Neural cell (in vitro differentiated cells): ENCODE measurements around the gene CD300C.

Source experiments
- EP300 ChIP-seq: fragments of 450-650 bp; conservative IDR thresholded peaks from 2 replicates; pipeline ENCODE4 v1.6.1; 2014; ENCODE audit warnings: antibody characterized with exemption, mild to moderate bottlenecking, moderate library complexity; ENCODE audit not compliant: poor library complexity, severe bottlenecking
- EZH2 ChIP-seq: fragments of 200-600, 300-800 bp; shearing (Covaris generic), sonication (generic); IDR thresholded peaks from 2 replicates; pipeline ENCODE4 v1.6.1; 2014; ENCODE audit warnings: antibody characterized with exemption, low read length, borderline replicate concordance, mild to moderate bottlenecking; ENCODE audit not compliant: insufficient read depth, poor library complexity, severe bottlenecking
- MXI1 ChIP-seq: fragments of 450-650 bp; conservative IDR thresholded peaks from 2 replicates; pipeline ENCODE4 v1.6.1; 2014; ENCODE audit warnings: antibody characterized with exemption, mild to moderate bottlenecking; ENCODE audit not compliant: poor library complexity, severe bottlenecking
- POLR2AphosphoS5 ChIP-seq: IDR thresholded peaks from 2 replicates; pipeline ENCODE4 v1.6.1; 2012
- REST ChIP-seq: IDR thresholded peaks from 2 replicates; pipeline ENCODE4 v1.6.1; 2012; ENCODE audit warnings: borderline replicate concordance
- TAF1 ChIP-seq: IDR thresholded peaks from 2 replicates; pipeline ENCODE4 v1.6.1; 2012; ENCODE audit warnings: low read depth
- TF ChIP-seq, protein P1 (sequence below): fragments of 450-650 bp; IDR thresholded peaks from 2 replicates; pipeline ENCODE4 v1.5.1; 2014; ENCODE audit warnings: antibody characterized with exemption, mild to moderate bottlenecking, moderate library complexity; ENCODE audit not compliant: poor library complexity, severe bottlenecking

- TF ChIP-seq, protein P1, sequence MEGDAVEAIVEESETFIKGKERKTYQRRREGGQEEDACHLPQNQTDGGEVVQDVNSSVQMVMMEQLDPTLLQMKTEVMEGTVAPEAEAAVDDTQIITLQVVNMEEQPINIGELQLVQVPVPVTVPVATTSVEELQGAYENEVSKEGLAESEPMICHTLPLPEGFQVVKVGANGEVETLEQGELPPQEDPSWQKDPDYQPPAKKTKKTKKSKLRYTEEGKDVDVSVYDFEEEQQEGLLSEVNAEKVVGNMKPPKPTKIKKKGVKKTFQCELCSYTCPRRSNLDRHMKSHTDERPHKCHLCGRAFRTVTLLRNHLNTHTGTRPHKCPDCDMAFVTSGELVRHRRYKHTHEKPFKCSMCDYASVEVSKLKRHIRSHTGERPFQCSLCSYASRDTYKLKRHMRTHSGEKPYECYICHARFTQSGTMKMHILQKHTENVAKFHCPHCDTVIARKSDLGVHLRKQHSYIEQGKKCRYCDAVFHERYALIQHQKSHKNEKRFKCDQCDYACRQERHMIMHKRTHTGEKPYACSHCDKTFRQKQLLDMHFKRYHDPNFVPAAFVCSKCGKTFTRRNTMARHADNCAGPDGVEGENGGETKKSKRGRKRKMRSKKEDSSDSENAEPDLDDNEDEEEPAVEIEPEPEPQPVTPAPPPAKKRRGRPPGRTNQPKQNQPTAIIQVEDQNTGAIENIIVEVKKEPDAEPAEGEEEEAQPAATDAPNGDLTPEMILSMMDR = no peak
- TF ChIP-seq REST (no peak), MXI1 (no peak), EP300 (no peak), TAF1 (no peak), POLR2AphosphoS5 (no peak), EZH2 (no peak)
Measured at GRCh38 chr17:74521701-74522201, 24.2 kb downstream of the CD300C start.
